IMR-90 (cell line): Measurements from ENCODE around the gene SPATA21. TPM values are rescaled to one million over a fixed set of nuclear protein-coding genes. Genes with fewer than 3 reads are reported as not detected.

ENCODE experiments used
- ATAC-seq: fragments of 200-7000 bp; cut with Tn5 transposase; 2 replicates; pipeline ENCODE4 v1.9.1; 2020; ENCODE audit warnings: low read depth, mild to moderate bottlenecking, moderate library complexity
- BruUV-seq: library from RNA; stranded (reverse); fragments of 400-500 nt; replicated peaks from 2 replicates; lab custom pipeline; 2021; lab: Mats Ljungman, UMichigan
- CTCF ChIA-PET: fragments of 300-600 bp; formaldehyde crosslinking; extraction: SDS; loops from one replicate; lab custom pipeline; 2021; ENCODE audit warnings: antibody characterized with exemption; lab: Yijun Ruan, JAX
- POLR2A ChIA-PET: fragments of 300-600 bp; sonication (Branson Sonifier 250); formaldehyde crosslinking; loops from one replicate; lab custom pipeline; 2022; ENCODE audit warnings: antibody characterized with exemption; ENCODE audit not compliant: unreplicated experiment; lab: Charles Lee
- DNase-seq: peaks from one replicate; pipeline ENCODE4 v3.0.0; 2013
- H2AFZ ChIP-seq: replicated peaks from 2 replicates; pipeline ENCODE3; 2013; ENCODE audit warnings: low read length, mild to moderate bottlenecking; ENCODE audit not compliant: poor library complexity
- H2AK5ac ChIP-seq: 2 replicates; pipeline ENCODE4 v1.6.1; 2013; ENCODE audit warnings: low read depth, low read length, inconsistent platforms
- H2AK9ac ChIP-seq: replicated peaks from 2 replicates; pipeline ENCODE3; 2013; ENCODE audit warnings: mild to moderate bottlenecking, low read depth, low read length, moderate library complexity; ENCODE audit not compliant: poor library complexity
- H2BK120ac ChIP-seq: 2 replicates; pipeline ENCODE4 v1.6.1; 2013; ENCODE audit warnings: low read depth, low read length, inconsistent platforms
- H2BK15ac ChIP-seq: 3 replicates; pipeline ENCODE4 v1.6.1; 2013; ENCODE audit warnings: low read depth, low read length, inconsistent platforms
- H2BK20ac ChIP-seq: 2 replicates; pipeline ENCODE4 v1.6.1; 2013; ENCODE audit warnings: low read depth, mild to moderate bottlenecking, inconsistent platforms, low read length, moderate library complexity
- H2BK5ac ChIP-seq: 2 replicates; pipeline ENCODE4 v1.6.1; 2013; ENCODE audit warnings: mild to moderate bottlenecking, low read depth, low read length, inconsistent platforms; ENCODE audit not compliant: poor library complexity, severe bottlenecking
- H3K14ac ChIP-seq: replicated peaks from 2 replicates; pipeline ENCODE4 v1.6.1; 2013; ENCODE audit warnings: low read depth, low read length, inconsistent platforms
- H3K18ac ChIP-seq: 2 replicates; pipeline ENCODE4 v1.6.1; 2013; ENCODE audit warnings: low read depth, low read length, control low read depth
- H3K23ac ChIP-seq: 2 replicates; pipeline ENCODE4 v1.6.1; 2013; ENCODE audit warnings: low read depth, low read length, inconsistent platforms
- H3K27ac ChIP-seq: 2 replicates; pipeline ENCODE4 v1.5.1; 2013; ENCODE audit warnings: mild to moderate bottlenecking, control low read depth, low read length; ENCODE audit not compliant: insufficient read depth
- H3K27me3 ChIP-seq: 2 replicates; pipeline ENCODE4 v1.6.1; 2013; ENCODE audit warnings: low read length; ENCODE audit not compliant: control insufficient read depth, insufficient read depth
- H3K36me3 ChIP-seq: 2 replicates; pipeline ENCODE4 v1.6.1; 2013; ENCODE audit warnings: low read length, mixed read lengths; ENCODE audit not compliant: control insufficient read depth, insufficient read depth
- H3K4ac ChIP-seq: 2 replicates; pipeline ENCODE4 v1.6.1; 2013; ENCODE audit warnings: low read depth, low read length, inconsistent platforms
- H3K4me1 ChIP-seq: 2 replicates; pipeline ENCODE4 v1.6.1; 2013; ENCODE audit warnings: low read length, mixed read lengths; ENCODE audit not compliant: control insufficient read depth, insufficient read depth
- H3K4me2 ChIP-seq: 2 replicates; pipeline ENCODE4 v1.6.1; 2013; ENCODE audit warnings: low read depth, mild to moderate bottlenecking, control low read depth, low read length, moderate library complexity
- H3K4me3 ChIP-seq: 2 replicates; pipeline ENCODE4 v1.5.1; 2013; ENCODE audit warnings: low read depth, mild to moderate bottlenecking, control low read depth, low read length, moderate library complexity; ENCODE audit not compliant: insufficient read depth
- H3K56ac ChIP-seq: 2 replicates; pipeline ENCODE4 v1.6.1; 2013; ENCODE audit warnings: low read length, inconsistent platforms; ENCODE audit not compliant: insufficient read depth; ENCODE audit errors: extremely low read depth
- H3K79me1 ChIP-seq, 2 experiments: 2 replicates each; pipeline ENCODE4 v1.6.1; 2013; ENCODE audit warnings: low read length in 2 of 2, inconsistent platforms in 1 of 2, low read depth in 1 of 2
- H3K9ac ChIP-seq: 2 replicates; pipeline ENCODE4 v1.6.1; 2013; ENCODE audit warnings: low read depth, low read length, control low read depth
- H3K9me1 ChIP-seq: 2 replicates; pipeline ENCODE4 v1.6.1; 2013; ENCODE audit warnings: low read length, inconsistent platforms; ENCODE audit not compliant: insufficient read depth
- H3K9me3 ChIP-seq: 2 replicates; pipeline ENCODE4 v1.6.1; 2013; ENCODE audit warnings: low read length; ENCODE audit not compliant: control insufficient read depth, insufficient read depth
- H4K20me1 ChIP-seq: 2 replicates; pipeline ENCODE4 v1.6.1; 2013; ENCODE audit warnings: low read length, inconsistent platforms; ENCODE audit not compliant: insufficient read depth
- H4K5ac ChIP-seq: 2 replicates; pipeline ENCODE4 v1.6.1; 2013; ENCODE audit warnings: mild to moderate bottlenecking, low read depth, low read length, control low read depth
- H4K8ac ChIP-seq, 2 experiments: 2 replicates each; pipeline ENCODE4 v1.6.1; 2013; ENCODE audit warnings: low read depth in 2 of 2, low read length in 2 of 2, control low read depth in 1 of 2, inconsistent platforms in 1 of 2
- H4K91ac ChIP-seq: 2 replicates; pipeline ENCODE4 v1.6.1; 2013; ENCODE audit warnings: low read depth, low read length, inconsistent platforms; ENCODE audit not compliant: insufficient read depth
- BHLHE40 ChIP-seq: fragments of 150-350 bp; IDR thresholded peaks from 2 replicates; pipeline ENCODE4 v1.6.1; 2016; ENCODE audit warnings: mild to moderate bottlenecking, low read depth, low read length
- CEBPB ChIP-seq: IDR thresholded peaks from 2 replicates; pipeline ENCODE4 v1.6.1; 2012; ENCODE audit warnings: low read depth, low read length, improper control_type of control experiment
- CTCF ChIP-seq: conservative IDR thresholded peaks from 2 replicates; pipeline ENCODE4 v1.5.1; 2012; ENCODE audit warnings: mild to moderate bottlenecking, low read depth, low read length, improper control_type of control experiment
- ELK1 ChIP-seq: fragments of 150-350 bp; IDR thresholded peaks from 2 replicates; pipeline ENCODE4 v1.6.1; 2016; ENCODE audit warnings: low read depth, mild to moderate bottlenecking, low read length, moderate library complexity, borderline replicate concordance
- FOS ChIP-seq: fragments of 150-350 bp; IDR thresholded peaks from 2 replicates; pipeline ENCODE4 v1.6.1; 2016; ENCODE audit warnings: low read depth, low read length
- MAFK ChIP-seq: IDR thresholded peaks from 2 replicates; pipeline ENCODE4 v1.6.1; 2012; ENCODE audit warnings: low read depth, low read length, improper control_type of control experiment
- MAZ ChIP-seq: IDR thresholded peaks from 2 replicates; pipeline ENCODE4 v1.6.1; 2012; ENCODE audit warnings: low read depth, mild to moderate bottlenecking, low read length, improper control_type of control experiment, moderate library complexity, borderline replicate concordance
- MXI1 ChIP-seq: IDR thresholded peaks from 2 replicates; pipeline ENCODE4 v1.6.1; 2012; ENCODE audit warnings: low read depth, mild to moderate bottlenecking, low read length, moderate library complexity, borderline replicate concordance
- POLR2A ChIP-seq: IDR thresholded peaks from 2 replicates; pipeline ENCODE4 v1.6.1; 2012; ENCODE audit warnings: mild to moderate bottlenecking, low read depth, low read length
- RAD21 ChIP-seq: IDR thresholded peaks from 2 replicates; pipeline ENCODE4 v1.6.1; 2012; ENCODE audit warnings: low read length, improper control_type of control experiment
- RCOR1 ChIP-seq: IDR thresholded peaks from 2 replicates; pipeline ENCODE4 v1.6.1; 2012; ENCODE audit warnings: mild to moderate bottlenecking, low read length, improper control_type of control experiment; ENCODE audit not compliant: insufficient replicate concordance
- RFX5 ChIP-seq: IDR thresholded peaks from 2 replicates; pipeline ENCODE4 v1.8.0; 2012; ENCODE audit warnings: low read depth, mild to moderate bottlenecking, low read length, moderate library complexity
- SMC3 ChIP-seq: fragments of 150-350 bp; IDR thresholded peaks from 2 replicates; pipeline ENCODE4 v1.6.1; 2016; ENCODE audit warnings: low read depth, mild to moderate bottlenecking, antibody characterized with exemption, low read length, moderate library complexity
- USF2 ChIP-seq: fragments of 150-350 bp; IDR thresholded peaks from 2 replicates; pipeline ENCODE4 v1.6.1; 2017; ENCODE audit warnings: mild to moderate bottlenecking, antibody characterized with exemption, low read length, low read depth
- WGBS, 2 experiments: methylation state at CpG; one replicate each; pipeline versions ENCODE4 v1.1.5 to v1.1.7; 2013; ENCODE audit warnings: missing lambda C conversion rate in 2 of 2; ENCODE audit not compliant: insufficient read length in 1 of 2; ENCODE audit errors: extremely low coverage in 2 of 2; 5-methylcytosine and 5-hydroxymethylcytosine counted together
- dilution Hi-C: fragments of 300-500 bp; cut with HindIII; formaldehyde crosslinking; loops from one replicate; pipeline ENCODE4 v1.14.3; 2018; ENCODE audit warnings: low sequenced_read_pairs; ENCODE audit not compliant: unreplicated experiment
- in situ Hi-C: fragments of 300-500 bp; cut with MboI; formaldehyde crosslinking; loops from 3 replicates; pipeline ENCODE4 v1.14.3; 2019; ENCODE audit warnings: low sequenced_read_pairs, inconsistent platforms, mixed read lengths
- intact Hi-C: fragments of 100-400 bp; cut with micrococcal nuclease; formaldehyde crosslinking; loops from 2 replicates; pipeline ENCODE4 v1.10.0; 2022
- polyA plus RNA-seq, 3 experiments: library from polyadenylated mRNA; depleted of rRNA; stranded (reverse); fragments of >200 nt; gene quantifications; 2 replicates each; pipeline ENCODE4 v1.2.3, GENCODE V29; 2012; ENCODE audit warnings: low replicate concordance in 1 of 3
- total RNA-seq: library from RNA; depleted of rRNA; stranded (reverse); fragments of >200 nt; gene quantifications from 2 replicates; pipeline ENCODE4 v1.2.3, GENCODE V29; 2012

Gene SPATA21
- total and polyA plus RNA-seq, 2 of the 4 experiments (the other 2 are of a cell fraction), result not detected

GRCh38 chr1:16447641-16448040 lies 10.4 kb upstream of the SPATA21 start:
- intact Hi-C loops (no loop called here), dilution Hi-C loops (no loop called here), in situ Hi-C loops (no loop called here)
- H2BK15ac ChIP-seq, result no peak overlapping the region
- peaks cover 13% of the 10 kb centered on the region for H3K9me1 ChIP-seq
- no peak overlapping the region for H3K4me2 ChIP-seq
- H3K23ac ChIP-seq, result no peak overlapping the region
- no peak overlapping the region for H3K14ac ChIP-seq
- CTCF ChIA-PET, result no interaction called here
- no peak overlapping the region for H3K18ac ChIP-seq
- BruUV-seq, result no TSS peak
- no peaks in the 10 kb centered on the region for H3K27me3 ChIP-seq
- H3K4me1 ChIP-seq, result no peaks in the 10 kb centered on the region
- H3K4ac ChIP-seq, result no peak overlapping the region
- H3K36me3 ChIP-seq, result peaks cover 72% of the 10 kb centered on the region
- no peak overlapping the region for H2AFZ ChIP-seq
- no peak overlapping the region for H2BK5ac ChIP-seq
- ATAC-seq (no peak), DNase-seq (no peak)
- H2BK120ac ChIP-seq, result no peak overlapping the region
- H3K4me3 ChIP-seq, result no peak overlapping the region
- 100% methylated on average over 3 of the region's 9 CpGs; no CpG with 5 or more reads in 1 of the 2 experiments for WGBS, 2 experiments
- H2BK20ac ChIP-seq, result no peak overlapping the region
- no peak overlapping the region for H3K56ac ChIP-seq
- H2AK9ac ChIP-seq, result no peak overlapping the region
- H4K20me1 ChIP-seq, result peaks cover 39% of the 10 kb centered on the region; the same call in 1 of the 2 replicates
- no peaks in the 10 kb centered on the region for H3K9me3 ChIP-seq
- TF ChIP-seq USF2, result no peak
- TF ChIP-seq RAD21, result no peak
- no peak for TF ChIP-seq CEBPB
- TF ChIP-seq ELK1, result no peak
- no peak for TF ChIP-seq BHLHE40
- TF ChIP-seq FOS, result no peak
- no peak for TF ChIP-seq MXI1
- no peak for TF ChIP-seq POLR2A
- no peak for TF ChIP-seq SMC3
- no peak for TF ChIP-seq RCOR1
- no peak for TF ChIP-seq RFX5
- no peak for TF ChIP-seq MAZ
- TF ChIP-seq MAFK, result no peak
- TF ChIP-seq CTCF, result no peak
- no peak overlapping the region for H3K9ac ChIP-seq
- H3K27ac ChIP-seq, result no peak overlapping the region
- H2AK5ac ChIP-seq, result no peak overlapping the region
- POLR2A ChIA-PET, result no interaction called here
- no peak overlapping the region for H4K5ac ChIP-seq
- H4K8ac ChIP-seq, result no peak overlapping the region
- no peak overlapping the region for H4K91ac ChIP-seq
- peaks cover 25 to 89% of the 10 kb centered on the region in 2 experiments for H3K79me1 ChIP-seq
